GM19240 (cell line): ENCODE measurements around the gene KRTAP4-6.
"Not testable (repeated sequence)": the region's sequence is repeated elsewhere in the genome, so short reads cannot be mapped to it uniquely, and the experiment has no call there.

Experiments used
- DNase-seq: peaks from one replicate; pipeline ENCODE4 v3.0.0; 2011; ENCODE audit warnings: low spot score; ENCODE audit not compliant: insufficient read length

The KRTAP4-6 gene

DNA sequence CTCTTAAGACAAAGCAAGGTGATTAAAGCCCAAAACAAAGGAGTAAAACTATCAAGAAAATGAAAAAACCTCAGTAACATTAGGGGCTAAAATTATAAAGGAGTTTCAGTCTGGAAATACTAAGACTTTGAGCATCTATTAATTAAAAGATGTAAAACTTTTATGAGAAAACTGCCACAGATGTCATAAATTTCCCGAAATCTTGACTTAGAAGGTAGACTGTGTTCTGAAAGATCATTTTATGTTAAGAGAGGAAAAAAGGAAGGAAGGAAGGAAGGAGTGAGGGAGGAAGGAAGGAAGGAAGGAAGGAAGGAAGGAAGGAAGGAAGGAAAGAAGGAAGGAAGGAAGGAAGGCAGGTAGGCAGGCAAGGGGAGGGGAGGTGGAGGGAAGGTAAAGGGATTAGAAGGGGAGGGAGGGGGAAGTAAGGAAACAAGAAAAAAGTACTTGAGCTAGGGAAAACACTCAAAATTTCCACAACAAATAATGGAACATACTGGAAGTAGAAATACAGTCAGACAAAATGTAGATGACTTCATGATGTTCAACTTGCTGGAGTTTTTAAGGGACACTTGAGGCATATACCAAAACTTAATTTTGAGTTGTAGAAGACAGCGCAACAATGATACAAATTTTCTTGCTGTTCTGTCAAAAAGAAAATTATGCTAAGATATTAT, 7.3 kb upstream of the KRTAP4-6 start:
- no peak for DNase-seq

- DNase-seq = no peak
Measured at GRCh38 chr17:41145261-41145660, 4.9 kb upstream of the KRTAP4-6 start.

DNA sequence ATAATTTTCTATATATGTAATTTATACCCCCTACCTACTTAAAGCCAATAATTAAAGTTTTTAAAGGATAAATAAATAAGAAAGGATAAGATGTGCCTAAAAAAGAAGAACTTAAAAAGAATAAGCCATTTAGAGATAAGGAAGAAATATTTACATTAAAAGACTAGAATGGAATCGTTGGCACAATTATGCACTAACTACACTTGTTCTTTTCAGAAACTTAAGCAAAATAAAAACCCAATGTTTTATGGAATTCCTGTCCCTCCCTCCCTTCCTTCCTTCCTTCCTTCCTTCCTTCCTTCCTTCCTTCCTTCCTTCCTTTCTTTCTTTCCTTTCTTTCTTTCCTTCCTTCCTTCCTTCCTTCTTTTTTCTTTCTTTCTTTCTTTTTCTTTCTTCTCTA, 4.5 kb upstream of the KRTAP4-6 start:
- DNase-seq = no peak

- DNase-seq = no peak
Measured at GRCh38 chr17:41141361-41141760, 1.0 kb upstream of the KRTAP4-6 start.

DNA sequence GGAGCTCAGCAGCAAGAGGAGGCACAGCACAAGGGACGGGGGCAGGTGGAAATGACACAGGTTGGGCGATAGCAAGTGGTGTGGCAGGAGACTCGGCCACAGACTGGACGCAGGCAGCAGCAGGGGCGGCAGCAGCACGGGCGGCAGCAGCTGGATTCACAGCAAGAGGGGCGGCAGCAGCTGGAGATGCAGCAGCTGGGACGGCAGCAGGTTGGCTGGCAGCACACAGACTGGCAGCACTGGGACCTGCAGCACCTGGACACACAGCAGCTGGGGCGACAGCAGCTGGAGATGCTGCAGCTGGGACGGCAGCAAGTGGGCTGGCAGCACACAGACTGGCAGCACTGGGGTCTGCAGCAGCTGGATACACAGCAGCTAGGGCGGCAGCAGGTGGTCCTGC, 479 bp downstream of the KRTAP4-6 start:
- not testable (repeated sequence) for DNase-seq

DNA sequence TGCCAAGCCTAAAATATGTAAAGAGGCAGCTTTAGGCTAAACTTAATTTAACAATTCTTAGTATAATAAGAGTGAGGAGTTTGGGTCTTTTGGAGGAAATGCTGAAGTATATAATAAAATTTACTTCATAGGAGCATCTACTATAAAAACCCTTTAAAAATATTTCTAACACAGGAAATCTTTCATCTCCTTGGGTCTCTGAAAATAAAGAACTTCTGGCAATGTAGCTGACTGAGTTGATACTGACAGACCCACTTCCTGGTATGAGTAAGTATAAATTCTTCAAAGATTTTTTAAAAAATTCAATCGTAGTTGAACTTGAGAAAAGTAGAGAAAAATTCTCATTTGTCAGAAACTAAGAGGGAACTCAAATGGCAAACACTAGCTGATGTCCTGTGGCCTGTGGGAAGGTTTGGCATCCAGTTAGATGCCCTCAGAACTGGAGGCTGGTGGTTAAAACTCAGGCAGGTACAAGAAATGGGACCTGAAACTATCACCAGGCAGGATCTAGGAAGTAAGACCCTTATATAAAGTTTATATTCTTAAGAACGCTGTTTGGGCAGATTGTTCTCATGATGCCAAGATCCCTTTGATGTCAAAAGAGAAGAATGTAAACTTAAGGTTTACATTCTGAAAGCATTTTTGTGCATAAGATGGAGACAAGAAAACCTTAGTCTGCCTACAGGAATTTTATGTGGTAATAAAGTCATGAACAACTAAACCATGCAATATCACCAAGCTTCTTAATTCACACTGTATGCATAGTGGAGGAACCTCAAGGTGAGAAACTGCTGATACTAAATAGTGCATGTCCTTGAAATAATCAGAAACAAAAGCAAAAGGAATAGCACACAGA, 6.2 kb downstream of the KRTAP4-6 start:
- DNase-seq = no peak

GRCh38 chr17:41131979-41132378, 8.4 kb downstream of the KRTAP4-6 start:
- no peak for DNase-seq

GRCh38 chr17:41127371-41127770, 13.0 kb downstream of the KRTAP4-6 start:
- DNase-seq = no peak

DNA sequence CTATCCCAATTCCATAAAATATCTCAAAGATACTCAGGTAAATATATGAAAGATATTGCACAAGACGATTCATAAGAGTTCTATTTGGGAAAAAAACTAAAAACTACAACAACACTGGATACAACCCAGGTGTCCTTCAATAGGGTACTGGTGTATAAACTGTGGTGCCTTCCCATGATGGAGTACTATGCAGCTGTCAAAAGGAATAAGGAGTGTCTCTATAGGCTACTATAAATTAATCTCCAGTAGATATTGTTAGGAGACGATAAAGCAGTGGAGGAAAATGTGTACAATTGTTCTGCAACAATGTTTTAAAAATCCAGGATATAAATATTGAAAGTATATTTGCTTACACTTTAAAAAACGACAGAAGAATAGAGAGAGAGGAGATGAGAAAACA, 13.9 kb downstream of the KRTAP4-6 start:
- DNase-seq = no peak

DNA sequence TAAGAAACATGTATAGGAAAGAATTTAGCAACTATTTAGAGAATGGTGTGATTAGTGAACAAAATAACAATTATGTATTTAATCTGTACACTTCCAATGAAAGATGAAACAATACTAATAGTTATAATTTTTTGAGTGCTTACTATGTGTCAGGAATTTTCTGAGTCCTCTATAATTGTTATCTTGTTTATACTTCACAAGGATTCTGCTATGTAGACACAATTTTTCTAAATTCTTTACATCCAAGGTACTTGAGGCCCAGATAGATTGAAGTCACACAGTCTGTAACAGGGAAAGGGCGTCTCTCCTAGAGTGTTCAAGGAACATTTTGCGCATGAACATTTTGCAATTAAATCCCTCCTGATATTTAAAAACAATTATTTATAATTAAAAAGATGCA, 15.3 kb downstream of the KRTAP4-6 start:
- DNase-seq = no peak

GRCh38 chr17:41123991-41124371, 16.4 kb downstream of the KRTAP4-6 start, which contains the start of gene KRTAP4-12:
TSS of gene KRTAP4-12 (minus strand) at chr17:41124182. CDS start at chr17:41124122, 60 bp downstream.
- DNase-seq = not testable (repeated sequence)

- not testable (repeated sequence) for DNase-seq
Measured at GRCh38 chr17:41123292-41123990, 16.9 kb downstream of the KRTAP4-6 start.

DNA sequence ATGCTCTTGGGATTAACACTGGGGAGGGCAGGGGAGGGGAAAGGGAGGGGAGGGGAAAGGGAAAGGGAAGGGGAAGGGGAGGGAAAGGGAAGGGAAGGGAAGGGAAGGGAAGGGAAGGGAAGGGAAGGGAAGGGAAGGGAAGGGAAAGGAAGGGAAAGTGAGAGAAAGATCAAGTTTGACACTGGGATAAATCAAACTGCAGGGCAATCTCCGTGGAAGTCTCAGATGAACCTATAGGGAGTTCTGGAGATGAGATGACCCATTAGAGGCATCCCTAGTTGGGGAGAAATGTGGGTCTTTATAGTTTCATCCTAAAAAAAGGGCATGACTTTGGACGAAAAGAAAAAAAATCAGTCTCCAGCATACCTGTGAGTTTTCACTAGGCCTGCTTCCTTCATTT, 18.6 kb downstream of the KRTAP4-6 start:
- no peak for DNase-seq

- not testable (repeated sequence) for DNase-seq
Measured at GRCh38 chr17:41119696-41120690, 20.4 kb downstream of the KRTAP4-6 start.

GRCh38 chr17:41118721-41119120, 21.6 kb downstream of the KRTAP4-6 start:
- no peak for DNase-seq

- DNase-seq = not testable (repeated sequence)
Measured at GRCh38 chr17:41117846-41118386, 22.4 kb downstream of the KRTAP4-6 start, which contains the start of gene KRTAP4-11. TSS of gene KRTAP4-11 (minus strand) at chr17:41118373. CDS start at chr17:41118315, 58 bp downstream.

- DNase-seq = no peak
Measured at GRCh38 chr17:41116297-41116696, 24.0 kb downstream of the KRTAP4-6 start.

DNA sequence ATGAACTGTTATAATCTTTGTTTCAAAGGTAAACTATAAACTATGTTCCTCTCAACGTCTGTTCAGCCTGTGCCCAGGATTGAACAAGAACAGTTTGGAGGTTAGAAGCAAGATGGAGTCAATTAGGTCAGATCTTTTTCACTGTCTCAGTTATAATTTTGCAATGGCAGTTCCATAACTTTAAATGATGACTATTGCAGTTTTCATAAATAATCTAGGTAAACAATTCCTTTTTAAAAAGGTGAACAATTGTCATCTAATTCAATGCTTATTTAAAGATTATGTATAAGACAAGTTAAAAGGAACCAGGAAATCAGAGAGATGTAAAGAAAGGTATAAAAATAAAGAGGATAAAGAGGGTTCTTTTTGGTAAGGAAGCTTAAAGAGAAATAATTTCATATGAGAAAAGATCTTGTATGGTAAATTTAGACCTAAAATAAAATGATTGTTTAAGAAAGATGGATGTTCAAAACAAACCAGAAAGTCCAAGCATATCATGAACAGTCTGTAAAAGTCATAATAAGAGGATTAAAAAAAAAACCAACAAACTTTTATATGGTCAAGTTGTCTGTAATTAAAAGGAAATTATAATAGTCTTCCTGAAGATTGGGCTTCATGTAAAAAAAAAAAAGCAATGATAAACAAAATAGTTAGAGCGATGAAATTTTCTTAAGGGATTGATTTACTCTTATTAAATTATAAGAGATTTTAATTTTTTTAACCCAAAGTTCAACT, 29.0 kb downstream of the KRTAP4-6 start:
- DNase-seq = no peak

GRCh38 chr17:41108728-41109386, 31.5 kb downstream of the KRTAP4-6 start:
- not testable (repeated sequence) for DNase-seq
